NCI-H1105 treated with DMSO at 0.1 percent for 48 hours (cell line): ENCODE results near the gene PIGU.
A peak's percentile ranks its signal among the peaks of the same experiment; 100 is the strongest.
"Not testable (repeated sequence)": the region's sequence is repeated elsewhere in the genome, so short reads cannot be mapped to it uniquely, and the experiment has no call there.

Experiments
- DNase-seq: peaks from one replicate; lab custom pipeline; 2025; lab: John Stamatoyannopoulos, UW

PIGU gene

DNA sequence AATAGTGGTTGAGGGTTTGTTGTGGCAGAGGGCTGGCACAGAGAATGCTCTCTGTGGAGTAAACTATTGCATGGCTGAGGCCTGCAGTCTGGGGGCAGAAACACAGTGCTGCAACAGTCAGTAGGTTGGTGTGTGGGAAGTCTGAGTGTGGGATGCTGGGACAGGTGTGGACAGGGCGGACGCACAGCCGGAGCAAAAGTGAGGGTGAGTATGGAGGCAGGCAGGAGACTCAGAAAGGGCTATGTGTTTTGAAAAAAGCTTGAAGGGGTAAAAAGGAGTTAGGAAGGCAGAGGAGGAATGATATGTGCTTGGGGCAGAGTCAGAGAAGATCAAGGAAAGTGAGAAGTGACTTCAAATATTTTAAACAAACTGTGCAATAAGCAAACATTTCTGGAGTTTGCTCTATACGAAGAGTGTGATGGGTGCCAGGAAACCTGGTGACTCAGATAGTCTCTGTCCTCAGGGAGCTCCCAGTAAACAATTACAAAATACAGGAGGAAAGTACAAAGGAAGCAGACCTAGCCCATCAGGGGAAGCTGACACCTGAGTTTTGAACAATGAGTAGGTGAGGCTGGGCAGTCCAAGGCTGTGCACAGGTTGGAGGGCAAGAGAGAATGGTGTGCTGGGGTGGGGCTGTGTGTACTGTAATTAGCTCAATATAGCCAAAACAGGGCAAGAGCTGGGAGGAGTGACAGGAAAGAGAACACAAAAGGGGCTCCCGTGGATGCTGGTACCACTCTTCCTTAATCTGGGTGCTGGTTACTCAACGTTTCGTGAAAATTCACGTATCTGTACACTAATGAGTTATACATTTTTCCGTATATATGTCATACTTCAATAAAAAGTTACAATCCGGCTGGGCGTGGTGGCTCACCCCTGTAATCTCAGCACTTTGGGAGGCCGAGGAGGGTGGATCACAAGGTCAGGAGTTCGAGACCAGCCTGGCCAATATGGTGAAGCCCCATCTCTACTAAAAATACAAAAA is 55.2 kb downstream of the PIGU start:
- DNase-seq, result no peak

DNA sequence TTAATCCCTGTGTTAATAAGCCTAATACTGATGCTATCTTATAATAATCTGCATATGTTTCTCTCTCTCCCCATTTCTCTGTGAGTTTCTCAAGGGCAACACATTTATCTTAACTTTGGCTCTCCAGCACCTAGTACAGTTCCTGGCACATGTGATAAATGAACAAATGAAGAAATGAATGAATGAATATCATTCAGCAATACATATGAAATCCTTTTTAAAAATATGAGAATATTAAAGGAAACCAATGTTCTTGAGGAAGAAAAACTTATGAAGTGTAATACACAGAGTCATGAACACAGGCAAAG is 55.9 kb downstream of the PIGU start:
- DNase-seq, result no peak

DNA sequence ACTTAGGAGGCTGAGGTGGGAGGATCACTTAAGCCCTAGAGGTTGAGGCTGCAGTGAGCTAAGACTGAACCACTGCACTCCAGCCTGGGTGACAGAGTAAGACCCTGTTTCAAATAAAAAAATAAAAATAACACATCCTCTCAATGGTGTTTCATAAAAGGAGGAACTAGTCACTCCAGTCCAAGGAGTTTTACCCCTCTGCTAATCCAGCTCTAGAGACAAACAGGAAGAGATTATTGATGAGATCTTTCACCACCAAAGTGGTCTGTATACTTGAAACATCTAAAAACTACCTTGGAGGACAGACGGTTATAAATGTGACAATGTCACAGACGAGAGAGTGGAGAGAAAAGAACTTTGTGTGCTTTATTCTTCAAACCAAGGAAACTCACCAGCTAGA is 58.2 kb downstream of the PIGU start:
- DNase-seq, result no peak

DNA sequence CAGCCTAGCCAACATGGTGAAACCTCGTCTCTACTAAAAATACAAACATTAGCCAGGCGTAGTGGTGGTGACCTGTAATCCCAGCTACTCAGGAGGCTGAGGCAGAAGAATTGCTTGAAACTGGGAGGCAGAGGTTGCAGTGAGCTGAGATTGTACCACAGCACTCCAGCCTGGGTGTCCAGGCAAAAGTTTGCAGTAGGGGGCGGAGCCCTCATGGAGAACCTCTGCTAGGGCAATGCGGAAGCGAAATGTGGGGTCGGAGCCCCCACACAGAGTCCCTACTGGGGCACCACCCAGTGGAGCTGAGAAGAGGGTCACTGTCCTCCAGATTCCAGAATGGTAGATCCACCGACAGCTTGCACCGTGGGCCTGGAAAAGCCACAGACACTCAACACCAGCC is 60.0 kb downstream of the PIGU start:
- not testable (repeated sequence) for DNase-seq

DNA sequence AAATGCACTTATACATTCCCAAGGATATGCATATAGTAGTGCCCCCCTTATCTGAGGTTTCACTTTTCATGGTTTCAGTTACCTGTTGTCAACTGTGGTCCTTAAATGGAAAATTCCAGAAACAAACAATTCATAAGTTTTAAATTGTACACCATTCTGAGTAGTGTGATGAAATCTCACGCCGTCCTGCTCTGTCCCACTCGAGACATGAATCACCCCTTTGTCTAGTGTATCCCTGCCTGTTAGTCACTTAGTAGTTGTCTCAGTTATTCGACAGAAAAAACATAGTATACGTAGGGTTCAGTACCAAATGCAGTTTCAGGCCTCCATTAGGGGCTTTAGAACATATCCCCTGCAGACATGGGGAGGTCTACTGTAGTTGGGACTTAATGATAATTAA is 61.4 kb downstream of the PIGU start:
- no peak for DNase-seq

DNA sequence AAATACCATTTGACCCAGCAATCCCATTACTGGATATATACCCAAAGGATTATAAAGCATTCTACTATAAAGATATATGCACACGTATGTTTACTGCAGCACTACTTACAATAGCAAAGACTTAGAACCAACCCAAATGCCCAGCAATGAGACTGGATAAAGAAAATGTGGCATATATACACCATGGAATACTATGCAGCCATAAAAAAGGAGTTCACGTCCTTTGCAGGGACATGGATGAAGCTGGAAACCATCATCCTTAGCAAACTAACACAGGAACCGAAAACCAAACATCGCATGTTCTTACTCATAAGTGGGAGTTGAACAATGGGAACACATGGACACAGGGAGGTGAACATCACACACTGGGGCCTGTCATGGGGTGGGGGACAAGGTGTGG is 64.9 kb downstream of the PIGU start:
- not testable (repeated sequence) for DNase-seq

DNA sequence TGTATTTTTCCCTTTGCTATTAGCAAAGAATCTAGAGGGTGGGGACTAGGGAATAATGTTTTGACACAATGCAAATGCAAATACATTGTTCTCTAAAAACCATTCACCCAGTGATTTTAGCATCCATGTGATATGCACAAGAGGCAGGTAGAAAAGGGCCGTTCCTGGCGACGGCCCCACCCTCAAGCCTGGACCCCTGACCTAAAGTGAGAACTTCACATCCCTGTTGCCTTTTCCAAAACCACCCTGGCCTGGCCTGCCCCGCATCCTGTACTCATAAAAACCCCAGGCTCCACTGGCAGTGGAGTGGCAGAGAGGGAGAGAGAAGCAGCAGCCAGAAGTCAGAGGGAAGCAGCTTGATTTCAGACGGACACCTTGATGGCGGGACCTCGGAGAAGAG is 69.8 kb downstream of the PIGU start:
- DNase-seq, result no peak

DNA sequence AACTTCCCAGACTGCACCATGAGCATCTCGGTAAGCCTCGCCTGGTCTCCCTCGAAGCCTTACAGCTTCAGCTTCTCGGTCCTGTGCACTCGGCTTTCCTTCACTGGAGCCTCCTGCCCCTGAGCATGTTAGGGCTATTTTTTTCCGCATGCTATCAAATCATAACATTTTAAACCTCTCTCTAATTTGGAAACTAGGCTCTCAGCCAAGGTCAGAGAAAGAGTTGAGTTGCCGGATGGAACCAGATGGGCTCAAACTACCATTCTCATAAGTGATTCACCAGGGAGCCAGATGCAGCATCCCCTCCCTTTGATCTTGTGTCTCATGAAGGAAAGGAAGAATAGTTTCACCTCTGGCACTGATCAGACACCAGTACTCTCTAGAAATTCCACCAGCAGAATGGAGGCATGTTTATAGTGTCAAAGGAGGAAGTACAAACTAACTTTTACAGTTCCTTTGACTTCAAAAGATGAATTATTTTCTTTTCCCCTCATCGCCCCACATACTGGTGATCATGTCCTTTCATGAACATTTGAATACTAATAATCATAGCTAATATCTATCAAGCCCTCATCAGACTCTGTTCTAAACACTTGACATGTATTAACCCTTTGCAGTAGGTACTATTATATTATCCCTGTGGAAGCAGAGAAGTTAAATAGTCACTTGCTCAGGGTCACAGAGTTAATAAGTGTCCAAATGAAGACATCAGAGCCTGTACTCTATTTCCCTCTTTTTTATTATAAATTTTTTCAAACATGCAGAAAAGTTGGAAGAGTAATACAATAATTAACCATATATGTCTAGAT is 71.7 kb downstream of the PIGU start:
- DNase-seq, result no peak

DNA sequence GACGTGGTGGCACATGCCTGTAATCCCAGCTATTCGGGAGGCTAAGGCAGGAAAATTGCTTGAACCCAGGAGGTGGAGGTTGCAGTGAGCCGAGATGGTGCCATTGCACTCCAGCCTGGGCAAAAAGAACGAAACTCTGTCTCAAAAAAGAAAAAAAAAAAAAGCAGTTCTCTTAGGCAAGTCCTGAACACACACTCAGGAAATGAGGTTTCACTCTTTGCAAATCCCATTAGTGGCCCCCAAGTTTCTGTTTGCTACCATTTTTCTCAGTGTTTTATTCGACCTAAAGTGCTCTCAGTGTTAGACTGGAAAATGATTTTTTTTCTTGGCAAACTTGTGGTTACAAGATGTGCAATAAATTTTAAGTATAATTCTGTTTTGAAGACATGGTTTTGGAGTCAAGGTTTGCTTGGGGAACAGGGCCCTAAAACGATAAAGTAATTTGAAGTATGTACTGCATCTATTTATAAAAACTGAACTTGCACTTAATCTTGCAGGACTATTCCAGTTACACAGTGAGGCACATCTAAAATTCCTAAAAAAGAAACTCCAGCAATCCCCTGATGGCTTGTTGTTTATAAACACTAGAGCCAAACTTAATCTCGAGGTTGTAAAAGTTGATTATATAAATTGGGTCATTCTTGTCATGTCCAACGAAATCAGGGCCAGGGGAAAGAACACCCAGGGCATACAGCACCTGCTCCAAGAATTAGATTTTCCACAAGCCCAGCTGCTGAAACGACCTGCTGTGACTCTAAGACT is 75.8 kb downstream of the PIGU start:
- no peak for DNase-seq

DNA sequence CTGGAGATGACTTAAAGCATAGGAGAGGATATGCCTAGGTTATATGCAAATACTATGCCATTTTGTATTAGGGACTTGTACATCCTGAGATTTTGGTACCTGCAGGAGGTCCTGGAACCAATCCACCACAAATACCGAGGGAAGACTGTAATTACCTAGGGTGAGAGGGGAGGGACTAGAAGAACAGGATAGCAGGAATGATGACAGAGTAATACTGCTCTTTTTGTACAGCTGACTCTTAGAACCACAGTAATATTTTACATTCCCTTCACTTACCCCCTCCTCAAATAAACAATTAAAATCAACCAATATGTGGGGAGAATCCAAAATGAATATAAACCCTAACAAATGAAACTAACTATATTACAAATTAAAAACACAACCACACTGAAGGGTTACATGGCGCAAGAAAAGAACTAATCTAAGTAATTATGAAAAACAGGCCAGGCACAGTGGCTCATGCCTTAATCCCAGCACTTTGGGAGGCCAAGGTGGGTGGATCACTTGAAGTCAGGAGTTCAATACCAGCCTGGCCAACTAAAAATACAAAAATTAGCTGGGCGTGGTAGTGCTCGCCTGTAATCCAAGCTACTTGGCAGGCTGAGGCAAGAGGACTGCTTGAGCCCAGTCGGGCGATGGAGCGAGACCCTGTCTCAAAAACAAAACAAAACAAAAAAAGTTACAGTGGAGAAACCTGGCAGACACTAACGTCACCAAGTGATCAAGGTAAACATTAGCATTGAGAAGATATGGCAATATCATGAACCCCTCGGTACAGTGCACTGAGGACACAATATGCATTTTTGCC is 81.3 kb downstream of the PIGU start:
- peak; percentile 7 for DNase-seq

DNA sequence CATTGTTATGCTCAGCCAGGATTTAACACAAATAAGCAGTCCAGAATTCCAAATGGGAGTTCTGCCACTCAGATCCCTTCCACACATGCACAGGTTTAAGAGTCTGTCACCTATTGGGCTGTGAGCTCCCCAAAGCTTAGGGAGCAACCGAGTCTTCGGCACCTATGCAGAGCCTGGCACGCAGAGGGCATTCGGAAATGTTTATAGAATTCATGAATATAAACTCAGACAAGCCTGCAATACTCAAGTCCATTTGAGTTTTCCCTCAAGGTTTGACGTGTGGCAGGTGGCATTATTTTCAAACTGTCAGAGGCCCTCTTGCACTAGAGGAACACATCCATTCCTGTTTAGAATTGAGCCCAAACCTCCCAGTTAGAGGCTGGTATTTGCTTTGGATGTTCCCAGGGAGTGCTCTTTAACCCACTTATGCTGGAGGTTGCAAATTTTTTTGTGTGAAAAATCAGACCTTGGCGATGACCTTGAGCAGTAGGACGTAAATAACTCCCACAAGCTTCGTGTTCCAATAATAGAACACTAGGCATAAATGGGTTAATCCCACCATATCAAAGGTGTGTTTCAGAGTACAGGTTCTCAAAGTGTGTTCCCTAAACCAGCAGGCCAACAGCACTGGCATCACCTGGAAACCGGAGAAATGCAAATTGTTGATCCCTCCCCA is 90.3 kb downstream of the PIGU start:
- no peak for DNase-seq

DNA sequence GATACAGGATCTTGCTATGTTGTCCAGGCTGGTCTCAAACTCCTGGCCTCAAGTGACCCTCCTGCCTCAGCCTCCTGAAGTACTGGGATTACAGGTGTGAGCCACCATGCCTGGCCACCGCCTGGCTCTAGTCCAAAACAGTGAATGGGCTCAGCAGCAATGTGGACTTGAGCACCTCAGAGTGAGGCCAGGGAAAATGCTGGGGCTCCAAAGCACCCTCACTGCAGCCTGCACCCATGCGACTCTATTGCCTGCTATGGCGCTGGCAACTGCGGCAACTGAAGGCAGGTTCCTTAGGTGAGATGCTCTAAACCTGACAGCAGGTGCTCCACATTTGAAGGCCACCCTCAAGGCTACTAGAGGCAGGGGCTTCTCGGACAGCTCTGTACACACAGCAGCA is 91.9 kb downstream of the PIGU start:
- DNase-seq, result no peak

DNA sequence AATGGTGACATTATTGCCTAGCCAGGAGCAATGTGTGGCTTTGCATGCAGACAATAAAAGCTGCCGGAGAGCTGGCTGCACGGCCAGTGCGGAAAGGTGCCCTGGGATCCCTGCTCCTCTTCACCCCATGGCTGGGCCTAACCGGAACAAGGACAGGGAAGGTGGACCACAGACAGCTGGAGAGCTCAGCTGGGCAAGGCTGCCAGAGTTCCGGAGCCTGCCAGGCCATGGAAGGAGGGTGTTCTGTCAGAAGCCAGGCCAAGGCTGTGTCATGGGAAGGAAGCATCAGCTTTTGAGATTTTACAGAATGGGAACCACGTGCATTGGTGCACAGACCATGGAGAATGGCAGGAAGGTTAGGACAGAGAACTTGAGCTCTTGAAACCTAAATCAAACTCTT is 93.3 kb downstream of the PIGU start:
- no peak for DNase-seq

DNA sequence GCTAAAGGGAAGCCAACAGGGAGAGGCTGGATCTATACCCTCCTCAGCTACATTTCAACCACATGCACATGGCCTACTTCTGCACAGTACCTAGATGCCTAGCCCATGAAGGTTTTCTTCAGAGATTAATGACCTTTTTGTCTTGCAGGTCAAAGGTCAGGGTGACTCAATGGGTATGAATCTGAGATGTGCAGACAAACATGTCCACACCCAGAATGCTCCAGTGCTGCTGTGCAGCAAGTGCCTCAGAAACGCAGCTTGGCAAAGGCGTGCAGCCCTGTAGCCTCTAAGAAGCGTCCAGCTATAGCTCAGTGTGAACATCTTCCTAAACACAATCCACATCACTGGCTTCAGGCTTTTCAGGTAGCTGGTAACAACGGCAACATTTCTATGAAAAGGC is 94.0 kb downstream of the PIGU start:
- DNase-seq, result no peak

DNA sequence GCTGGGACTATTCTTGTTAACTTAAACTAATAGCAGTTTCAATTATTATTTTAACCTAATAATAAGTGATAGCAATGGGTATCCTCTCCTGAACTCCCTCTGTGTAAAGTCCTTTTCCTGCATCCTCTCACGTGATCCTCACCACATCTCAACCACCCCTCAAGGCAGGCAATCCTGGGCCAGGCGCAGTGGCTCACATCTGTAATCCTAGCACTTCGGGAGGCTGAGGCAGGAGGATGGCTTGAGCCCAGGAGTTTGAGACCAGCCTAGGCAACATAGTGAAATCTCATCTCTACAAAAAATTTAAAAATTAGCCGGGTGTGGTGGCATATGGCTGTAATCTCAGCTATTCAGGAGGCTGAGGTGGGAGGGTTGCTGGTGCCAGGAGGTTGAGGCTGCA is 94.7 kb downstream of the PIGU start:
- no peak for DNase-seq

DNA sequence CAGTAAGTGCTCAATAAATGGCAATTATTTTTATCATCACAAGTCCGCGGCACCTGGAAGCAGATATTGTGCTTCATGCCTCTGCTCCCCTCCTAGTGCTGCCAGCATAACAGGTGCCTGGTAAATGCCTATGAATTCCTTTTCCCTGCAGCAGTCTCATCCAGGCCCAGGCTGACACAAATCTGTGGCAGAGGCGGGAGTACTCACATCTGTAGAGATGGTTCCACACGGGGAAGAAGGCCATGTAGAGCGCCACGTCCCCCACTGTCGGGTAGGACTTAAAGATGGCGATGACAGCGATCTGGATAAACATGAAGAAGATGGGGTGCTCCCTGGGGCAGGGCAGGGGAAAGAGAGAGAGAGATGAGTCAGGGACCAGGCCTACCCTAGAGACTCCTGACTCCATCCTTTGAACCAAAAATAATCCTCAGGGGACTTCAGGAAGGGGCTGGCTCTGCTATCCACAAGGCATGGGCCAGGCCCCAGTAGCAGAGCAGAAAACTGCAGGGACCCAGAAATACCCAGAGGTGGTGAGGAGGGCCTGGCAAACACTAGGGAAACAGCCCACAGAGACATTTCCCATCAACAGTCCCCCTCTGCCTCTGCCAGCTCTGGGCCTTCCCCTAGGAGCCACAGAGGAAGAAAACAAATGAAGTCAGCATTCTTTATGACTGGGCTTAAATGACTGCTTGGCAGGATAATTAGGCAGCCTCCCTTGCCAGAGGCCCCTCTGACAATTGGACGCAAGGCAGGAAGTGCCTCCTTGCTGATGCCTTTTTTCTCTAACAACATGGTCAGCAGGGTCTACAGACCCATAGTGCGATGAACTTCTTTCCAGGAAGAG is 95.3 kb downstream of the PIGU start:
- no peak for DNase-seq

DNA sequence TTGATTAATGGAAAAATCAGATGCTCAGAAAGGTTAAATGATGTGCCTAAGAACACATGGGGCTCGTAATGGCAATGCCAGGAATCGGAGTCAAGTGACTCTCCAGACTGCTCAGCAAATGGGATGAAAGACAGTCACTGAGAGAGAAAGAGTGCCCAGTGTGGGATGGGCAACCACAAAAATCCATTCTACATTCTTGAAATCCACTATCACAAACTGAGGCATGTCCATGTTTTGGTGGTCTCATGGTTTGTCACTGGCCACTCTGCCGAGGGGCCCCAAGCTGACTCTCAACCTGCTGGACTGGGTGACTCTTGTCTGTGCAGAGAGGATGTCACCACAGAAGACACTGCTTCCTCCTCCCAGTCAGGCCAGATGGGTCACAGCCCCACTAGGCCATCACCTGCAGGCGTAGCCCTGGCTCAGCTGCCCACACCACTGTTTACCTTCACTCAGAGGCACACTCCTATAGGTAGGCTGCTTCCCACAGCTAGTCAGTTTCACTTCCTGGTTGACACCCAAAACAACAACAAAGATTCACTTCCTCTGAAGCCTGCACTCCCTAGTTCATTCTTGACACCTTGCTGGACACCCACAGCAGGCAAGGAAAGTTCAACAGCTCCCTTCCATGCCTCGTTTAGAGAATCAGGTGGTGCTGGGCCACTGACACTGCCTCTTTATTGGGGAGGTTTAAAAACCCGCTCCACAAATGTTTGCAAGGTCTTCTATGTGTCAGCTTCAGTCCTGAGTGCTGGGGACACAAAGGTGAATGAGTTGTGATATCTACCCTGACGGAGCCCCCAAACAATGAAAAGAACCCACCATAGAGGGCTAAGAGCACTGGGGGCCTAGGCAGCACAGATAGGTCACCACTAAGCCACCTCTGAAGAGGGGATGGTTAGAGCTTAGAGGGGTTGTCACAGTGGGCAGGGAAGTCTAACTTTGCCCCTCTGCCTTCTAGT is 96.6 kb downstream of the PIGU start:
- no peak for DNase-seq

DNA sequence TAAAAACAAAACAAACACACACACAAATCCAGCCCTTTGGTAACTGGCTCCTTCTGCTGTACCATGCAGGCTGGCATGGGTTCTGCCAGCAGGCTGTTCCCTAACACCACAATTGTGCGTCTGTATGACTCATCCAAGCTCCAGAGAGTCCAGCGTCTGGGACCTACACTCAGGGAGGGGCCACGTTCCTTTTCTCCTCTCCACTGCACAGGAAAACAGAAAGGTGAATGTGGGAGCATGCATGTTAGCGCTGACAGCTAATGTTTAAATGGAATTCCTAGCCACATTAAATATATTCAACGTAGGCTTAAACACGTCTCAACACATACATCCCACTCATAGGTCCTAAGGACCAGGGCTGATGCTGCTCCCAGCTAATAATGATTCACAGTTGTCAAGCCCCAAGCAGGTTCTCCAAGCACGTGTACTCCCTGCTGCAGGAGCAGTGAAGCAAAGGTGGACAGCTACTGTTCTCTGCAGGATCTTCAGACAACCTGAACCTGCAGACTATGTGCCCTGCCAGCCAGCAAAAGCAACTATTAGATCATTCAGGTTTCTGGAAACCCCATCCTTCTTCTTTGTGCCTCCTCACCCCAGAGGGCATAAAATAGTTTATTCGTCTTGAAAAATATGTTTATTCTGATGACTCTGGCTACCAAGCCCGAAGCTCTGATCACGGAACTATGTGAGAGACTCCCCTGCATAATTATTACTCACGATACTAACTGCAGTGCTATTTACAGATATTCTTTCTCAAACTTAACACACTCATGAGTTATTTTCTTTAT is 97.5 kb downstream of the PIGU start:
- DNase-seq, result peak; percentile 6
